LoVo (cell line): ENCODE data around the gene MUC5B.
"Not testable (repeated sequence)": the region's sequence is repeated elsewhere in the genome, so short reads cannot be mapped to it uniquely, and the experiment has no call there.

ENCODE experiments used
- DNase-seq: peaks from one replicate; pipeline ENCODE4 v3.0.0-alpha.2; 2016; ENCODE audit warnings: low spot score

The MUC5B gene

GRCh38 chr11:1202776-1203504 is 19.9 kb upstream of the MUC5B start:
- DNase-seq = peak; percentile 64

- peak; percentile 52 for DNase-seq
Observed at GRCh38 chr11:1203505-1204271, 19.2 kb upstream of the MUC5B start.

DNA sequence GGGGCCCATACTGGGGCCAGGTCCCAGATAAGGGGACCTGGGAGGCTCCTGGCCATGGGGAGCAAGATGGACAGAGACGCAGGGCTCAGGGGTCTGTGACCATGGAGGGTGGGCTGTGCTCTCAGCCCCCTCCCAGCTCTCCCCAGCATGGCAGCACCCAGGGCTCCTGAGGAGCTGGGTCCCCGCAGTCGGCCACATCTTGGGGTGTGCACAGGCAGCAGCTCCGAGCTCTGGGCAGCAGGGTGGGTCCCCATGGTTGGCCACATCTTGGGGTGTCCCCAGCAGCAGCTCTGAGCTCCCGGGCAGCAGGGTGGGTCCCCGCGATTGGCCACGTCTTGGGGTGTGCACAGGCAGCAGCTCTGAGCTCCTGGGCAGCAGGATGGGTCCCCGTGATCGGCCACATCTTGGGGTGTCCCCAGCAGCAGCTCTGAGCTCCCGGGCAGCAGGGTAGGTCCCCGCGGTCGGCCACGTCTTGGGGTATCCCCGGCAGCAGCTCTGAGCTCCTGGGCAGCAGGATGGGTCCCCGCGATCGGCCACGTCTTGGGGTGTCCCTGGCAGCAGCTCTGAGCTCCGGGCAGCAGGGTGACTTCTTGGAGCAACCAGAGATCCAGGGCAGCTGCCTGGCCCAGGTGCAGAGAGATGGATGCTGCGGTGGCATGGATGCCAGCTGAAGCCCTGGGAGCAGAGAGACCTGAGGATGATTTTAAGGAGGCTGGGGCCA is 18.3 kb upstream of the MUC5B start:
- DNase-seq = no peak

DNA sequence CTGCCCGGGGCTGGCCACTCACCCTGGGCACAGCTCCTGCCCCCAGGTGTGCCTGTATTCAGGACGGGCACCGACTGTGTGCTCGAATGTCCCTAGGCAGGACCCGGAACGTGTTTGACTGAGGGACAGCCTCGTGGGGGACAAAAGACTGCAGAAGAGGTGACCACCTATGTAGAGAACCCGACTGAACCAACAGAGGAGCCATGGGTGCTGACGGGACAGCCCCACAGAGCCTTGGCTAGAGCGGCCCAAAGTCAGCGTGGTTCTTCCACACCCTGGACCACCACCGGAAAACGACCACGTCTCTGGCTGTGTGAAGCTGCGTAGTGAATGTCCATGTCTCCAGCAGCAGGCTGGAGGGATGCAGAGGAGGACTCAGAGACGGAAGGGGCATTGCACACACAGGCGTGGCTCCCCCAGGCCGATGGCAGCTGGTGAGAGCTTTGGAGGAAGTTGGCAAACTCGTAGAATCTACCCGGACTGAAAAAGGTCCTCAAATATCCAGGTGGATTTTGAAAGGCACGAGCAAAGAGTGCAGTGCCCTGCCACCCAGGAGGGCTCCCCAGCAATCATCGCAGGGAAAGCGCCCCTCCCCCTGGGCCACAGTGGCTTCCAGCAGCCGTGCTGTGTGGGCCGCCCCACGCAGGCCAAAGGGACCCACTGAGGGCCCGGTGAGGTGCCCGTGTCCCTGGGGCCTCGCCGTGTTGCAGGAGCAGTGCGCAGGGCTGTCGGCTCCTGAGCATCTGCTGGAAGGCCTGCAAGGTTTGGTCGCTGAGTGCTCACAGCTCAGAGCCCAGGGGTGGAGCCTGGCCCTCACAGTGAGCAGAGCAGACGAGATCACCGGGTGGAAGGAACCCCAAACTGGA is 17.5 kb upstream of the MUC5B start:
- no peak for DNase-seq

DNA sequence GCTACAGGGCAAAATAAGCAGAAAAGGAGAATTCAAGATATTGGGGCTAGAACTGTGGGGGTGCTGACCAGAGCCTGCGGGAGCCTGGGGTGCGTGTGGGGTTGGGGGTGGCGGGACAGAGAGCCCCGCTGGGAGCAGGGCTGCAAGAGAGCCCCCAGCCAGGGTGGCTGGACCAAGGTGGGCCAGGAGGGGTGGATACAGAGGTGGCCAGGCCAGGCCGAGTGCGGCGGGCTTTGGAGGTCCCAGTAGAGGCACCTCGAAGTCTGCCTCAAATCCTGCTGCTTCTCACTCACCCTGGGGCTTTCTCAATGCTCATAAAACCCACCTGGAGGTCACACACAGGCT is 16.9 kb upstream of the MUC5B start:
- DNase-seq = no peak

DNA sequence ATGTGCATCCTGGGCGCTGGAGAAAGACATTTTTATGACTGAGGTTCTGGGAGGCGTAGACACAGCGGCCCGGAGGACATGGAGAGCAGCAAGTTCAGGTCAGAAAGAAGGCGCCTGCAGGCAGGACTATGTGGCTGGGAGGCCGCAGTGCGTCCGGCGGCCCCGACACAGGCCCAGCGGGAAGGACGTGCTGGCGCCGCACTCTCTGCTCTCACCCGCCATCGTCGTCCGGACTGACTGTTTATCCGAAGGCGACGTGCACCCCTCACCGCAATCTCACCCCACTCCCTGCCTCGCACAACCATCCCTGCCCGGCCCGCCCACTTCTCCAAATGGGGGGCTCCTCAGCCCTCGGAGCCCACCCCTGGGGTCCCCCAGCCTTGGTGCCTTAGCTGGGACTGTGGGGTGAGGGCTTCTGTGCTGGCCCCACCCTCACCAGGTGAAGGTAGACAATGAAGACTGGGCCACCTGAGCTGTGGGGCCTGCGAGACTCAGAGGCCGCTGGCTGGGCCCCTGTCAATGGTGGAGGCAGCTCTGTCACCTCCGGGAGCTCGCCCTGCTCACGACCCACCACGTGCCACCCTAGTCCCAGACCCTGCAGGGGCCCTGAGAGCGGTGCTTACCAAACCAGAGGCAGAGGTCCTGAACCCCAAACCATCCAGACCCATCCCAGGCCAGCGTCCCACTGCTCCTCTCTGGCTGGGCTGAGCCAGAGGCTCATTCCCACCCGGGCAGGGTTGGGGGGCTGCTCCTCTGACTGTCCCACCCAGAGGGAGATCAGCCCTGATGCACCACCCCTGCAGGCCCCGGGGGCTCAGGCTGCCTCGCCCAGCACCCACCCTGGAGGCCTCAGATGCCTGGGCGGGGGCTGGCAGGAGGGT is 16.2 kb upstream of the MUC5B start:
- no peak for DNase-seq

DNA sequence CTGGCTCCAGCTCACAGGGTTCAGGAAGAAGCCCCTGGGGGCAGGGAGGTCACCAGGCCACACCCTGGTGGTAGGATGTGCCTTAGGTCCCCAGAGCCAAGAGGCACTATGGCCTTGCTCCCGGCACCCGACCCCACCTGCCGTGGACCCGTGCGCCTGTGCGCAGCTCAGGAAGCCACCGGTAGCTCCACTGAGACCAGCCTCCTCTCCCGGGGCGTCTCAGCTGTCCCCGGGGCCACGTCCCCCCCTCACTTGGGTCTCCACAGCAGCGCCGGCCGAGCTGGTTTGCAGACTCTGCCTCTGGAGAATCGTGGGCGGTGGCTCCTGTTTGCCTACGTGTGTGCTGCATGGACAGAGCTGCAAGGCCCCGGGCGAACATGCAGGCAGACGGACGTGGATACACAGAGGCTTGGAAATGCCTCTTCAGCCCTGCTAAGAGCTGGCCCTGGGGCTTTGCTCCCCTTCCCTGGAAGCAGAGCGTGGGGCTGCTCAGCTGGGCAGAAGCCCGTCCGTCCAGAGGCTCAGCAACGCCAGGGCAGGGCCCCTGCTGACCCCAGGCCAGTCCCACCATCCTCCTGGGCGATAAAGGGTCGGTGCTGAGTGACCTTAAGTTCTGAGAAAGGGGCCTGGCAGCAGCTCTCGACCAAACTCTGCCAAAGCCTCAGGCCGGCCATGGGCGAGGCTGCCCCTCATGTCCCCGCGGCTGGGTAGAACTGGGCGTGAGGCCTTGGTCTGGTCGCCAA is 15.3 kb upstream of the MUC5B start:
- no peak for DNase-seq

DNA sequence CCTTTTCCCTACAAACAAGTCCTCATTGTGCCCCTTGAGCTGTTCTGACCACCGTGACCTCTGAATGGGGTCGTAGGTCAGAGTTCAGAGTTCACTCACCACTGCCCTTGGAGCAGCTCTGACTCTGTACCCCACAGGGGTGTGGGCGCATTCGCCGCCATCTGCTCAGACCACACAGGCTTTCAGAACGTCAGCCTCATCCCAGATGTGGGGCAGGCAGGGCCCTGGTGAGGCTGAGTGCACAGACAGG is 14.8 kb upstream of the MUC5B start:
- no peak for DNase-seq

DNA sequence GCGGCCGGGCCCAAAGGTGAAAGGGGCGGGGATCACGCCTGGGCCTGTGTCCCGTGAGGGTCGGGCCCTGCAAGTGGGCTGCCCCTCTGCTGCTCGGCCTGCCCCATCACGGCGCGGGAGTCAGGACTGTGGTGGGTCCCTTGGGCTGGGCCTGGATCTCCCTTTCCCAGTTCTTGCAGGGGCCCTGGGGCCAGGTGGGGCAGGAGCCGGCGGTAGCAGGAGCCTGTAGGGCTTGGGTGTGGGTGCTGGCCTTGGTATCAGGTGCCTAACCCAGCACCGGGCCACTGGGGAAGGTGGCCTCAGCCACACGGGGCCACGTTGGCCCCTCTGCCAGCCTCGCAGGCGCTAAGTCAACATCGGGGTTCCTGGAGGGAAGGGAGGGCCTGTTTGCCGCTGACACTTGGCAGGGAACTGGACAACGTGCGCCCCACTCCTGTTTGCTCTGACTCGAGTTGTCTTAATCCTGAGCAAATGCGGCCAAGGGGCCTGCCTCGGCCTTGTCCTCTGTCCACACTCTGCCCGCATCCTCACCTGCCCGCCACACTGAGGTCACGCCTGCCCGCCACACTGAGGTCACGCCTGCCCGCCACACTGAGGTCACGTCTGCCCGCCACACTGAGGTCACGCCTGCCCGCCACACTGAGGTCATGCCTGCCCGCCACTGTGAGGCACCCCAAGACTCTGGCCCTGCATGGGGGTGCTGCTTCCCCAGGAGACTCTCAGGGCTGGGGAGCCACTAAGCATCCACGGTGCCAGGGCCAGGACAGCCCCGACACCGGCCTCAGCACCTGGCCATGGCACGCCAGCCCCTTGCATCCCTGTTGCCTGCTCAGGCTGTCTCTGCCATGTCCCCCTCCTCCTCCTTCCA is 14.2 kb upstream of the MUC5B start:
- DNase-seq = no peak

DNA sequence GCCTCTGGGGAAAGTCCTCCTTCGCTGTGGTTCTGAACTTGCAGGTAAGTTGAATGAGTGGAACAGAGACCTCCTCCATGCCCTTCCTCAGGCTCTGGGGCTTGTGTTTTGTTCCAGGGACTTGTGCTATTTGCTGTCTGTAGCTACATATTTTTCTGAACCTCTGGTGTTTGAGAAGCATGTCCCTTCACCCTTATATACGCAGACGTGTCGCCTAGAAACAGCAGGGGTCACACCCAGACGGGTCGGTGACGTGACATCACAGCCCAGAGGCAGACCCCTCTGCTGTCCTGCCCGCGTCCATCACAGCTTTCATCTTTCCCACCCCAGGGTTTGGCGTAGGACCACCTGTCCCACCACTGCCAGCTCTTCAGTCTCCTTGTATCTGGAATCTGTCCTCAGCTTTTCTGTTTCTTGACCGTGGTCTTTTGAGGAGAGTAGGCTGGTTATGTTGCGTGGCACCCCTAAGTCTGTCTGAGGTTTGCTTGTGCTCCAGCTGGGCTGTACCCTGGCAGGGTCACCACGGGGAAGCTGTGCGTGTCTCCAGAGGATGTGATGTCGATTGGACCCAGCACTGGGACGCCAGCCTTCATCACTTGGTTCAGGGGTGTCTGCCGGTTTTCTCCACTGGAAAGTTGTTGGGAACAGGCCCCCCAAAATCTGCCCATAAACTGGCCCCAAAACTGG is 13.4 kb upstream of the MUC5B start:
- no peak for DNase-seq

DNA sequence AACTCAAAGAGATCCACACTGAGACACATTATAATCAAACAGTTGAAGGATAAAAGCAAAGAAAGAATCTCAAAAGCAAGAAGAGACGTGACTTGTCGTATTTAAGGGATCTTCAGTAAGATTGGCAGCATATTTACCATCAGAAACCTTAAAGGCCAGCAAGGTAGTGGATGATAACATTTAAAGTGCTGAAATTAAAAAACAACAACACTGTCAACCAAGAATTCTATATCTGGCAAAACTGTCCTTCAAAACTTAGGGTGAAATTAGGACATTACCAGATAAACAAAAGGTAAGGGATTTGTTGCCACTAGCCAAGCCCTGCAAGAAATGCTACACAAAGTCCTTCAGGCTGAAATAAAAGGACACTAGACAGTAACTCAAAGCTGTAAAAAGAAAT is 11.0 kb upstream of the MUC5B start:
- no peak for DNase-seq

- DNase-seq = not testable (repeated sequence)
Observed at GRCh38 chr11:1215826-1216225, 7.0 kb upstream of the MUC5B start.

DNA sequence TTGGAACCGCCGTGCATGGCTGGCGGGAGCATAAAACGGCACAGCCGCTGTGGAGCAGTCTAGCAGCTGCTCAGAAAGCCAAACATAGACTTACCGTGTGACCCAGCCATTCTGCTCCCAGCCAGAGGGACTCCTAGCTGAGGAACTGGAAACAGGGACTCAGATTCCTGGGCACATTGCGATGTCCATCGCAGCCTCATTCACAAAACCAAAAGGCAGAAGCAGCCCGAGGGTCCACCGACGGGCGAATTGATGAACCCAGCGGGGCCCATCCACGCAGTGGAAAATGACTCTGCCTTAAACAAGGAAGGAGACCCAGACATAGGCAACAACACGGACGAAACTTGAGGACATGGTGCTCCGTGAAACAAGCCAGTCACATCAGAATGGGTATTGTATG is 5.7 kb upstream of the MUC5B start:
- DNase-seq = no peak

DNA sequence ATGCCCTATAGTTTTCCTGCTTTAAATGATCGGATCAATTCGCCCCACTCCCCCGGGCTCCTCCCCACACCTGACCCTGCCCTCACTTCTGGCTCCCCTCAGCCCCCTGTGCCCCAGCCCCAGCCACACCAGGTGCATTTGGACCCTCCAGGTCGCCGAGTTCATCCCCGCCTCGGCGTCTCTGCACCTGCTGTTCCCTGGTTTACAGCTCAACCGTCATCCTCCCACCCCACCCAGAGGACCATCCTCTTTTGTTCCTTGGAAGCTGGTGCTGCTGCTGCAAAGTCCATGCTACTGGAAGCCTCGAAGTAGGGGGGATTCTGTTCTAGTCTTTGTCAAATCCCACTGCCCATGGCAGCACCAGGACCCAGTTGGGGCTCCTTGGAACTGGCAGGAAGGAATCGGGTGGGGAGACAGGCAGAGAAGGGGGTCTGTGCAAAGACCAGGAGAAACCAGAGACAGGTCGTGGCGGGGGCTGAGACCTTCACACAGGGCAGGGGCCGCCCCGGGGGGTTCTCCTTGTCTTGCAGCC is 4.5 kb upstream of the MUC5B start:
- DNase-seq = no peak

DNA sequence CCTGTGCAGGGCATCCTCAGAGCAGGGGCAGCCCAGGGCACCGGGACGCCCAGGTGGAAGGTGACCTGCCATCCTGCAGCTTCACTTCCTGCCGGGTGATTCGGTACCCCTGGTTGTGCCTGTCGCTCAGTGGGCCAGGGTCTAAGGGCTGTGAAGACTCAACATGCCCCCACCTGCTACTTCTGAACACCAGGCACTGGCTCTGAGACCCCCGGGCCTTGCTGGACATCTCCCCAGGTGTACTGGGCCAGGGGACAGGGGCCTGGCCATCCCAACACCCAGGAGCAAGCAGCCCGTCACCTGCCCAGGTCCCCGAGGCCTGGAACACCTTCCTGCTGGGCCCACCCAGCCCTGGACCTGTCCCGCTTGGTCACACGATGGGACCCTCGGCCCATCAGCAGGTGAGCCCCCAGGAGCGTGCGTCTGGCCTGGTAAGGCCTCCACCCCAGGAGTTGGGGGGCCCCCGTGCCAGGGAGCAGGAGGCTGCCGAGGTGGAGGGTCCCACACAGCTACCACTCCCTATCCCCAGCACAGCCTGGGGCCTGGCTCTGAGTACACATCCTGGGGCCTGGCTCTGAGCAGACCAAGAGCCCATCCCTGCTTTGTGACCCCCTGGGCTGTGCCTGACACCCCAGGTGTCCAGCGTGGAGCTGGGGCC is 3.9 kb upstream of the MUC5B start:
- DNase-seq = no peak

DNA sequence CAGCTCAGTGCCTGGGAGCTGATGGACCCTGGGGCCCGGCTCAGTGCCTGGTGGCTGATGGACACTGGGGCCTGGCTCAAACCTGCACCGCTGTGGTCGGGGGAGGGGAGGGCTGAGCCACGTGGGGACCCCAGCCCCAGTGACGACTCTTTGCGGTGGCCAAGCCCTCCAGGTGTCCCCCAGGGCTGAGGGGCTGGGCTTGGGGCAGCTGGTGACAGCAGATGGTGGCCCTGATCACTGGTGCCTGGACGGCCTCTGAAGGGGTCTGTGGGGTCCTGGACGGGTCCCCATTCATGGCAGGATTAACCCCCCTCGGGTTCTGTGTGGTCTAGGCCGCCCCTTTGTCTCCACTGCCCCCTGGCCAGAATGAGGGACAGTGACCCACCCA is 3.4 kb upstream of the MUC5B start:
- no peak for DNase-seq

DNA sequence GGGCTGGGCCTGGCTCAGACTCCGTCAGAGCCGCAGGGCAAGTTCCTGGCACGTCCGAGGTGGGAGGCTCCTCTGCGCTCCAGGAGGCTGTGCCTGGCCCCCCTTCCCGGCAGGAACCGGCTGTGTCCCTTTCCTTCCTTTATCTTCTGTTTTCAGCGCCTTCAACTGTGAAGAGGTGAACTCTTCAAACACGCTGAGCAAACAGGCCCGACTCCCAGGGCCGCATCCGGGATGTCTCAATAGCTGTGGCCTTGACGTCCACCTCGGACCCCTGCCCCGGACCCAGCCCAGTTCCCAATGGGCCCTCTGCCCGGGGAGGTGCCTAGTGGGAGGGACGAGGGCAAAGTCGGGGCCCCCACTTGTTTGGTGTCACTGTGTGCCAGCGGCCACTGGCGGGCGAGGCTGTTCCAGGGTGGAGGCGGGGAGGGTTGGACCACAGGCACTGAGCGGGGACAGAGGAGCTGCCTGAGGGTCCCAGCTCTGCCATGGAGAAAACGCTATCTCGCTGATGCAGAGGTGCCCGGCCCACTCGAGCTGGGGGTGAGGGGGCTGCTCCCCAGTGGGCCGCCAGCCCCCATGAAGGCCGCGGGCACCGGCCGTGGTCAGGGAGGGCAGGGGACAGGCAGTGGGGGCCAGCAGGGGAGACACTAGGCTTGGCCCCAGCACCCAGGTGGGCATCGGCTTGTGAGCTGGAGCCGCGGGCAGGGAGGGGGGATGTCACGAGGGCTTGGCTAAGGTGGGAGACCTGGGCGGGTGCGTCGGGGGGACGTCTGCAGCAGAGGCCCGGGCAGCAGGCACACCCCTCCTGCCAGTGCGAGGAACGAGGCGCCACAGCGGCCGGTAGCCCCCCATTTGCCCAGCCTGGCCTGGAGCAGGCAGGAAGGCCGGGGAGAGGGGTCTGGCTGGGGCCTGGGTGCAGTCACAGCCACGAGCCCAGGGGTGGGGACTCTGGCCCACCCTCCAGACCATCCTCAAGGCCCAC is 2.7 kb upstream of the MUC5B start:
- DNase-seq = no peak
